Measurements from ENCODE around the gene STPG1.

Gene STPG1

DNA sequence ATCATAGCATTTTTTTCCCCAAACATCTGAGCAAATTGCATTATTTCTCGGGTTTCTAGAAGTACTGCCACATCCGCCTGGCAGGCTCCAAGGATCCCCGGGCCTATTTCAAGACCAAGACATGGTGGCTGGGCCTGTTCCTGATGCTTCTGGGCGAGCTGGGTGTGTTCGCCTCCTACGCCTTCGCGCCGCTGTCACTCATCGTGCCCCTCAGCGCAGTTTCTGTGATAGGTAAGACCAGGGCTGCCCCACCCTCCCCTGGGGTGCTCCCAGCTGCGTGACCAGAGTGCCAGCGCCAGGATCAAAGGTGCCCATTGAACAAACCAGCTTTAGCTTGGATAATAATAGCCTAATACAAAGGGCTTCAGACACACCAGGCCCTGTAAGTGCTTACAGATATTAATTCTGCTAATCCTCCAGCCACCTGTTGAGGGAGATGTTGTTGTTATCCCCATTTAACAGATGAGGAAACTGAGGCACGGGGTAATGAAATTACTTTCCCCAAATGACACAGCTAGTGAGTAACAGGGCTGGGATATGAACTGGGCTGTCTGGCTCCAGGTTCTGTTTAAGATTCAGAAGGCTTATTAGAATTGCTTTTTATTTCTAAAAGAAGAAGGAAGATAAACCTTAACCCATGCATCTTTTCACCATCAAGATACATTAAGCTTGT is 28.6 kb upstream of the STPG1 start:
- no peak for DNase-seq (ENCODE audit: extremely low read depth, low read depth)
- H3K4me3 ChIP-seq (replicated peaks; ENCODE audit: low read depth, low read length), result no peak overlapping the region
- TF ChIP-seq, protein P1, sequence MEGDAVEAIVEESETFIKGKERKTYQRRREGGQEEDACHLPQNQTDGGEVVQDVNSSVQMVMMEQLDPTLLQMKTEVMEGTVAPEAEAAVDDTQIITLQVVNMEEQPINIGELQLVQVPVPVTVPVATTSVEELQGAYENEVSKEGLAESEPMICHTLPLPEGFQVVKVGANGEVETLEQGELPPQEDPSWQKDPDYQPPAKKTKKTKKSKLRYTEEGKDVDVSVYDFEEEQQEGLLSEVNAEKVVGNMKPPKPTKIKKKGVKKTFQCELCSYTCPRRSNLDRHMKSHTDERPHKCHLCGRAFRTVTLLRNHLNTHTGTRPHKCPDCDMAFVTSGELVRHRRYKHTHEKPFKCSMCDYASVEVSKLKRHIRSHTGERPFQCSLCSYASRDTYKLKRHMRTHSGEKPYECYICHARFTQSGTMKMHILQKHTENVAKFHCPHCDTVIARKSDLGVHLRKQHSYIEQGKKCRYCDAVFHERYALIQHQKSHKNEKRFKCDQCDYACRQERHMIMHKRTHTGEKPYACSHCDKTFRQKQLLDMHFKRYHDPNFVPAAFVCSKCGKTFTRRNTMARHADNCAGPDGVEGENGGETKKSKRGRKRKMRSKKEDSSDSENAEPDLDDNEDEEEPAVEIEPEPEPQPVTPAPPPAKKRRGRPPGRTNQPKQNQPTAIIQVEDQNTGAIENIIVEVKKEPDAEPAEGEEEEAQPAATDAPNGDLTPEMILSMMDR (IDR thresholded peaks at IDR 0.05; ENCODE audit: low read depth, low read length, missing control alignments), result no peak

DNA sequence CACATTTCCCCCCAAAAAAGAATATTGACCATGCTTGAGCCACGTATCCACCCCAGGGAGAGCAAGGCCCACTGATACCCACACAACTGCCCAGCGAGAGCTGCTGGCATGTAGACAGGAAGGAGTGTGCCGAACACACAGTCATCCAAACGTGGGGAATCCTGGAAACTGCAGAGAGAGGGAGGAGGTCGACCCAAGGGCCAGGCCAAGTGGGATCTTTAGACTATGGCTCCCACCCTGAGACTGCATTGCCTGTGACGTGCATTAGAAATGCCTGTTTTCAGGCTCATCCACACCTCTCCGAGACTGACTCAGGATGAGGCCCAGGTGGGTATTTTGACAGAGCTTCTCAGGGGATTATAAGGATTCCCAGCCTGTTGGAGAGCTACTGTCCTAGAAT is 27.9 kb upstream of the STPG1 start:
- no peak for DNase-seq (ENCODE audit: extremely low read depth, low read depth)
- TF ChIP-seq, protein P1 (IDR thresholded peaks at IDR 0.05; ENCODE audit: low read depth, low read length, missing control alignments), result no peak
- H3K4me3 ChIP-seq (replicated peaks; ENCODE audit: low read depth, low read length), result no peak overlapping the region

DNA sequence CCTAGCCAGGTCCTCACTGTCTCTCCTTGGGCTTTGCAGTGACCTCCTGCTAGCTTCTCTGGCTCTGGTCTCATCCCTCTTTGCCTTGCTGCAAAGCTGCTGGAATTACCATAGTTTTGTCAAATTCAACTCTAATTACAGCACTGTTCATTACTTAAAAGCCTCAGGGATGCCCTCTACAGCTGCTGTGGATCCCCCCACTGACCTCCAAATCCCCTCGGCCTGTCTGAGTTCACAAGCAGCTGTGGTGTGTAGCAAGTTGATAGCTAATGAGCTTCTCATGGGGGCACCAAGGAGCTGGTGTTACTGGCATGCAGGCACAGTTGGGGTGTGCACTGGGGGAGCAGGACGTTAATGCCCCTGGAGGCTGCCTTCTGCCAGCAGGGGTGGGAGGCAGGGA is 26.9 kb upstream of the STPG1 start:
- TF ChIP-seq, protein P1 (IDR thresholded peaks at IDR 0.05; ENCODE audit: low read depth, low read length, missing control alignments), result no peak
- DNase-seq (ENCODE audit: extremely low read depth, low read depth), result no peak
- no peak overlapping the region for H3K4me3 ChIP-seq (replicated peaks; ENCODE audit: low read depth, low read length)

DNA sequence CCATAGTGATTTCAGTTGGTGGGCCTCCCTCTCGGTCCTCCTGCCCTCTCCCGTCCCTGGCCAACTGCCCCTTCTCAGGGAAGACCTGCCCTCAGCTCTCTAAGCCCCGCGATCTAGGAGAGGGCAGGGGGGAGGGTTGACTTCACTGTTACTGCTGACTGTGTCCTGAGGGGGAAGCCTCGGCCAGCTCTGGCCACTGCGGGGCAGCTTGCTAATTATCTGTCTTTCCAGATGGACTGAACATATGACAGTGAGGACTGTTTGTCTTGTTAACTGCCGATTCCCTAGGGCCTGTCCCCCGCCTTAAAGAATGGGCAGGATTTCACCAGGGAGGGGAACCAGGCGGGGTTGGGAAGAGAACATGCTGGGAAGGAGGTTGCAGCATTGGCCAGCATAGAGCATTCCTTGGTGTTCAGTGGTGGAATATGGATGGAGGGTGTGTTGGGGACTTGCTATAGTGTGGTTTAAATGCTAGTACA is 24.9 kb upstream of the STPG1 start:
- DNase-seq (ENCODE audit: extremely low read depth, low read depth), result no peak
- TF ChIP-seq, protein P1 (IDR thresholded peaks at IDR 0.05; ENCODE audit: low read depth, low read length, missing control alignments), result no peak
- no peak overlapping the region for H3K4me3 ChIP-seq (replicated peaks; ENCODE audit: low read depth, low read length)

DNA sequence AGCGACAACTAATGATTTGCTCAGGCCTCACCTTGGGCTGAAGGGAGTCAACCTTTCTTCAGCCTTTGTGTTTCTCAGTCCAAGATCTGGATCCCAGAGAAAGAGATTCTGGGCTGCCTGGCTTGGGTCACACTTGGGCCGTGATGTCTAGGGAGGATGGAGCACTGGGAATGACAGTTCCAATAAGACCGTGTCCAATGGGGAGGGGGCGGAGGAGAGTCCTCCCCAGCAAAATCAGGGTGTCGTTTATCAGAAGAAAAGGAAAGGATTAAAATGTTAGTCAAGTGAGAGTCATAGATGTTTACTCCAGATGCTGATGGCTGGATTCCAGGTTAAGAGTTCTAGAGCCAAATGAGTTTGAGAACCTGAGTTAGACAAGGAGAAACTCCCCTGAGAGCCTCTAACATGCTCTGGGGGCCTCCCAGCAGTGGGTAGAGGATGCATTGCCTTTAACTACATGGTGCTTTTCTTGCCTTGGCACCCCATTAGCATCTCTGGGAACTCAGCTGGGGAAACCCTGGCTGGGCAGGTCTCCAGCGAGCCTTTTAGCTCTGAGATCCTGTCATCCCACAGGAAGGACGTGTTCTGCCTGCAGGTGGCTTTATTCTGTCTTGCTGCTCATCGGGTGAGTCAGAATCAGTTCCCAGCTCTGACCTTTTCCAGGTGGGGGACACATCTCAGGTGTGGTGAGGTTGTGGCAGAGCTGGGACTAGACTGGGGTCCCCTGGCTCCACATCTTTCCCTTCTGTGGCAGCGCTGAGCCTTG is 24.2 kb upstream of the STPG1 start:
- no peak for DNase-seq (ENCODE audit: extremely low read depth, low read depth)
- TF ChIP-seq, protein P1 (IDR thresholded peaks at IDR 0.05; ENCODE audit: low read depth, low read length, missing control alignments), result no peak
- no peak overlapping the region for H3K4me3 ChIP-seq (replicated peaks; ENCODE audit: low read depth, low read length)

DNA sequence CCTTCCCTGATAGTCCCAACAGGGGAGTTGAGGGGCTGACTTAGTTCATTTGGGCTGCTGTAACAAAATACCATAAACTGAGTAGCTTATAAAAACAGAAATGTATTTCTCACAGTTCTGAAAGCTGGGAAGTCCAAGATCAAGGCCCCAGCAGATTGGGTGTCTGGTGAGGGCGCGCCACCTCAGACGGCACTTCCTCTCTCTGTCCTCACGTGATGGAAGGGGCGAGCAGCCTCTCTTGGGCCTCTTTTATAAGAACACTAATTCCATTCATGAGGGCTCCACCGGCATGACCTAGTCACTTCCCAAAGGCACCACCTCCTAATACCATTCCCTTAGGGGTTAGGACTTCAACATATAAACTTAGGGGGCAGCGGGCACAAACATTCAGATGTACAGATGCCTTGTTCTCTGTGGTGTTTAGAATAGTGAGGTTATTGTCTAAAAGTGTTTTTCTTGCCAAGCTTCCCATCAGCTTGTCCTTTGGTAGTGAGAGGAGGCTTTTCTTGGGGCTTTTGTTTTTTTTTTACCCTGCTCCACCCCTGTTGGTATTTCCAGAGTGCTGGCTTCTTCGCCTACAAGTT is 22.3 kb upstream of the STPG1 start:
- TF ChIP-seq, protein P1 (IDR thresholded peaks at IDR 0.05; ENCODE audit: low read depth, low read length, missing control alignments), result no peak
- DNase-seq (ENCODE audit: extremely low read depth, low read depth), result no peak
- no peak overlapping the region for H3K4me3 ChIP-seq (replicated peaks; ENCODE audit: low read depth, low read length)
